ENCODE results near the gene CCDC102B.
"Not testable (repeated sequence)": the region's sequence is repeated elsewhere in the genome, so short reads cannot be mapped to it uniquely, and the experiment has no call there.

The CCDC102B gene

DNA sequence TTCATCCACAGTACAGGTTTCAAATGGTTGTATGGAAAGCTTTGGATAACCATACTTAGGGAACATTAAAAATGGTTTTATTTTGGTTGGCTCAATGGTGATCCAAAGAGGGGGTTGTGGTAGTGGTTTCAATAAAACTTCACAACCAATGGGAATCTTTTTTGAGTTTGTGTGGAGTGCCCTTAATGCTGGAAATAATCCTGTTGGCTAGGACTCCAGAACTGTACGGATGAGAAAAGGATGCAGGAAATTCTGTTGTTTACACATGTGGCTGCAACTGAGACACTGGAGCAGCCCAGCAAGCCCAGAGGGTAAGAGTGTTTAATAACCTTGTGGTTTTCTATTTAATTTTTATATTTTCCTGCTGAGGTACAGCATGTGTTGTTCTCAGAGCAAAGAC, at the start of gene CCDC102B:
CCDC102B (plus strand) TSS at position 210 of the 400 bp plus-strand sequence. CDS start 38,684 bp downstream, outside the sequence.
- TF ChIP-seq POLR2A (IDR thresholded peaks at IDR 0.05; ENCODE audit: low read depth, low read length): no peak
- FAIRE-seq: no peak
- no peak for DNase-seq (ENCODE audit: insufficient read length, low spot score)

DNA sequence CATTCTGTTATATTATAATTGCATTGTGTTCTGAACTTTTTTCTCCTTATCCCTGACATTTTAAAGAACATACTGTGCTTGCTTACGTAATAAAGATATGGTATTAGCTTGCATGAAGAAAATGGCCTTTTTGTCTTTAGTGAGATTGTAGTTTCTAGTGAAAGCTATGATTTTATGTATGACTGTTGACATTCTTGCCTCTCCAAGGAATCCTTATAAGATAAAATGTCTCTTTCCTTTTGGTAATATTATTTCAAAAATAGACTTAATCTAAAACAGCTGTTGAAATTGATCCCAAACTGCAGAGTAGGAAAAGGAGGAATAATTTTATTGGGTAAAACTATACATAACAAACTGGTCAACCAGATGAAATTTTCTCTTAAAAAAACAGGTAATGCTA, 40.8 kb upstream of the CCDC102B start:
- no peak for FAIRE-seq
- no peak for TF ChIP-seq POLR2A (IDR thresholded peaks at IDR 0.05; ENCODE audit: low read depth, low read length)
- DNase-seq (ENCODE audit: insufficient read length, low spot score): no peak

DNA sequence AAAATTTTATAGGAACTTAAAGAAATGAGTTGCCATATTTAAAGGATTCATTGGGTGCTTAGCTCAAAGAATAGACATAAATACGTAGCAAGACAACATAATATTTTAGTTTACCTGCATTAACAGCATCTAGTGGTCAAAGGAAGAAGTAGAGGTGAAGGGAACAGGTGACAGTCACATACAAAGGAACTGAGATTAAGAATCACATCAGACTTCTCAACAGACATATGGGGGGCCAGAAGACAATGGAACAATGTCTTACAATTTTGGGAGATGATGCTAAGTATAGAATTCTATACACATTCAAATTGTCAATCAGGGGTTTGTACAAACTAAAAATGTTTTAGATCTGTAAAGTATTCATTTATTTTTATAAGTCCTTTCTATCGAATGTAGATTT, 38.6 kb upstream of the CCDC102B start:
- no peak for FAIRE-seq
- no peak for TF ChIP-seq POLR2A (IDR thresholded peaks at IDR 0.05; ENCODE audit: low read depth, low read length)

DNA sequence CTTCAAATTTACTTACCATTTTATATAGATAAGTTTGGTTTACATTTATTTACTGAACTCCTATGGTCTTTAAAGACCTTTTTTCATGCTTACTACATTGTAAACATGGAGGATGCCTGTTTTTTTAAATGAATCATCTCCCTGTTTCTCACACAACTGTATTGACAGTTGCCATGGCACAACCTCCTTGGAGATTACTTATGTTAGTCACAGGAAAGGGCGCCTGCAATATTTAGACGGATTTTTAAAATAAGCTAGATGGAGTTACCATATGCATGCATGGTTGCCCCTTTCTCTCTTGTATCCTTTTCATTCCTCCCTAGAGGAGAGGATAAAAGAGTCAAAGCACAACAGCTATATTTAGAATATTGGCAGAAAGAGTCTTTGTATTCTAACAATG, 34.8 kb upstream of the CCDC102B start:
- no peak for TF ChIP-seq POLR2A (IDR thresholded peaks at IDR 0.05; ENCODE audit: low read depth, low read length)
- FAIRE-seq (no peak), DNase-seq (ENCODE audit: insufficient read length, low spot score) (no peak)

More for the DNA sequence above, 38.6 kb upstream of the CCDC102B start:
- no peak for DNase-seq (ENCODE audit: insufficient read length, low spot score)

DNA sequence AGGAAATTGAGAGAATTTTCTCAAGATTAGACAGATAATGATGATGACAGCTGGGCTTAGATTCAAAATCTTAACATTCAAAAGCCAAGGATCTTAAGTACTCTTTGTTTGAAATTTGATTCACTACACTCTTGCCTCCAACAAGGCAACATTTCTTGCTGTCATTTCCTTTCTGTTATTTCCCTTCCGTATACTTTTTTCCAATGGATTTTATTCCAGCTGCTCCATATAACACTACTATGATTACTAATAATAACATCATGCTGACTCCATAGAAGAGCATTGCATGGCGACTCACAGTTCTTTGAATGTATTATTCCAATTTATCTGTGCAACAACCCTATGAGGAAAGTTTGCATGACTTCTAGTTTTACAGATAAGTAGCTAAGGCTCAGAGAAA, 33.9 kb upstream of the CCDC102B start:
- DNase-seq (ENCODE audit: insufficient read length, low spot score) (no peak), FAIRE-seq (no peak)
- TF ChIP-seq POLR2A (IDR thresholded peaks at IDR 0.05; ENCODE audit: low read depth, low read length): no peak

DNA sequence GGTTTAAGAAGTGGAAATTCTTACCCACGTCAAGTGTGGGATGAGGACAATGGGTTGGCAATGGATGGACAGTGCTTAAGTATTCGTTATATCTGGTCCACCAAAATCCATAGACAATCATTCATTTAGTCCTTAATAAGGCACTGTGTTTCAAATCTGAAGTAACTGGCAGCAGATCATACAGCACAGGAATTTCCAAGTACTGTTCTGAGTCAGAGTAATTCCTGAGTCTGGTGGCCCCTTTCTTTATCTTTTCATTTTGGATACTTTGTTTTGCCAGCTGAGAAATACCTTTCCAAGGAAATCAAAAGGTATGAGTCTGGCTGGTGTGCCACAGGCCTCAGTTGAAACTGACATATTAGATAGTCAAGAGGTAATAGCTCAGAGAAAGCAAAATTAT, 31.4 kb upstream of the CCDC102B start:
- DNase-seq (ENCODE audit: insufficient read length, low spot score) (no peak), FAIRE-seq (no peak)
- TF ChIP-seq POLR2A (IDR thresholded peaks at IDR 0.05; ENCODE audit: low read depth, low read length): no peak

DNA sequence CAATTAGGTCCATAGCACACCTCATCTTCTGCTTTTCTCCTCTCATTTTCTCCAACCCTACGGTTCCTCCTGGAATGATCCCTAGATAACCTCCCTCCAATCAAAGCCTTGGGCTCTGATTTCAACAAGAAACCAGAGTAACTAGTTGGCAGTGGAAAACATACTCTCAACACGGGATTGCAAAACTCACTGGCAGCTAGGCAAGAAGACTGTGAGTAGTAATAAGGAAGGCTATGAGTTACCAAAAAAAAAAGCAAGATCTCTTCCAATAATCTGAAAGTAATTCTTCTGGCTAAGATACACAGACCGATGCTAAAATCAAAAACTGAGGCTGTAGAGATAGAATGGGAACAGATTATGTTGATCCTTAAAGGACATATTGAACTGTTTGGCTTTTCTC, 28.4 kb upstream of the CCDC102B start:
- DNase-seq (ENCODE audit: insufficient read length, low spot score) (no peak), FAIRE-seq (no peak)
- no peak for TF ChIP-seq POLR2A (IDR thresholded peaks at IDR 0.05; ENCODE audit: low read depth, low read length)

DNA sequence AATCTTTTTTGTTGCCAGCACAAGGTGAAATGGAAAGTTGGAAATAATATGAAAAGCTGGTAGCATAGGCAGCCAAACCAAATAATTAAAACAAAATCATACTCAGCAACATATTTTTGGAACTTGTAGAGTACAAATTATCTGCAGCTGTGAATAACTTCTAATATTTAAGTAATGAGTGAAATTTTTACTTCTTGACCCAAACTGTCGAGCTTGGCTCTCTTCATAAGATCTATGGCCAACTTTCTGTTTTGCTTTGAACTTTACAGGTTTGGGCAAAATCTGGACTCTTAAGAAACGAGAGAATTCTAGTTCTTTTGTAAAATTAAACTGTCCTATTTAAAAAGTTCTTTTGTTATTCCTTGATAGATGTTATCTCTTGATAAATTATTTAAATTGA, 25.6 kb upstream of the CCDC102B start:
- DNase-seq (ENCODE audit: insufficient read length, low spot score) (no peak), FAIRE-seq (no peak)
- no peak for TF ChIP-seq POLR2A (IDR thresholded peaks at IDR 0.05; ENCODE audit: low read depth, low read length)

DNA sequence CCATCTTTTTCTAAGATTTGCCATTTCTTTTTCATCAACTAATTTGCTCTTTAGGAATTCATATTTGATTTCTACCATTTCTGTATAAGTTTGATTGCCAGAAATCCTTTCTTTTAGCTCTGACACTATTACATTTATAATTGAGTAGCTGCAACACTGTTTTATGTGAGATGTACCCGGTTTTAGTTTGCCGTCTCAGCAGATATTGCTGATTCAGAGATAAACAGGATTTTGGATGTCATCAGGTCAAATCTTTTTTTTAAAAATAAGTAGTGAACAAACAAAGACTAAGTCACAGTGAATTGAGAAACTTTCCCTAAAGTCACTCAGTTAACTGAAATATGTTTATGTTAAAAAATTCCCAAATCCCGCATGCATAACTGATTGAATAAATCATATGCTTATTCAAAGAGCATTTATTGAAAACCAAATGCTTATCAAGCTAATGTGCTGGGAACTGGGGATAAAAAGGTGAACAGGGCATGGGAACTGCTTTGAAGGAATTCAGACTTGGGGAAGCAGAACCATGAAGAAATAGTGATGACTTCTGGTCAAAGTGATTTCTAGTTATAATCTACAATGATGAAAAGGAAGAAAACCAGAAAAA, 19.5 kb upstream of the CCDC102B start:
- no peak for DNase-seq (ENCODE audit: insufficient read length, low spot score)
- TF ChIP-seq POLR2A (IDR thresholded peaks at IDR 0.05; ENCODE audit: low read depth, low read length): no peak
- no peak for FAIRE-seq

DNA sequence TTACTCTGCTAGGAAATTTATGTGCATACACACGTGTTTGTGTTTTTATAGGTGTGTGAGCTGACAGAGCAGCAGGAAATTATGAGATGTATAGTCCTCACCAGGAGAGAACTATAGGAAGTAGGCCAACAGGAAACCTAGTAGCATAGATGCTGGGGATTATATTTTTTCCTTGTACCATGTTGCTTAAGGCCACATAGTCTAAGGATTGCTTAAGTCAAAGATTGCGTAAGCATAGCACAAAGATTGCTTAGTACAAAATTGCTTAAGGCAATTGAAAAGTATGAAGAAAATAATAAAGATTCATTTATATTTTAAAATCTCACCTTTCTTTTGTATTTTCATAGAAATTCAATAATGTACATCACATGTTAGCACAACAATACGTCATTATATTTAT, 18.7 kb upstream of the CCDC102B start:
- FAIRE-seq: no peak
- no peak for DNase-seq (ENCODE audit: insufficient read length, low spot score)
- no peak for TF ChIP-seq POLR2A (IDR thresholded peaks at IDR 0.05; ENCODE audit: low read depth, low read length)

DNA sequence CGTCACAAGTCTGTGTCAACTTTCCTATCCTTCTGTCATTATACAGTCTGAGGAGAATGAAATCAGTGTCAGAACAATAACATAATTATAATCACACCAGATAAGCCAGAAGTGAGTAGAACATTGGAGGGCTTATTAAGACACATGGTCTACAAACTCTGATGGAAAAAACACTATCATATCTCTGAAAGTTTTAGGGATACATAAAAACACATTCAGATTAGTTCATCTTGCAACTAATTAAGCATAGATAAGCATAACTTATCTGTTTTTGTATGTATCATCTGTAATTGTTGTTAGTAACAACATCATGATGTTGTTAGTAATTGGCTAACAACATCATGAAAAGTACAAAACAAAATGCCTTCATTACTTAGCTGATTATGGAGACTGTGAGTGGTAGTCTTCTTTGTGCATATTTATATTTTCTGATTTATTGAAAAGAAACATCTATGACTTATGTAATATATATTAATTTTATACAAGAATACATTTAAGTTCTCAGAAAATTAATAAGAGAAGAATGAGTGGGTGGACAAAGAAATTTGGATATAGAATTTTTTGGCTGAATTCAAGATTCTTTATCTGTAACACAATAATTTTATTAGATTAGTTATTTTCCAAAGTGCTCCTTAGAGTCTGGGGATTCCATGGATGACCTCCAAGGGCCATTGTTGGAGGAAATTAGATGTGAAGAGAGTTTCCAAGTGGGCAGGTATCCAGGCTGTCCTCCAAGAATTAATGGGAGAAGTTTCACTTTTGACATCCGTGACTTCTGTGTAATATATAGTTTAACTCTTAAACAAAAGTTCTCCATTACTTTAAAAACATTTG, 16.9 kb upstream of the CCDC102B start:
- DNase-seq (ENCODE audit: insufficient read length, low spot score) (no peak), FAIRE-seq (no peak)
- no peak for TF ChIP-seq POLR2A (IDR thresholded peaks at IDR 0.05; ENCODE audit: low read depth, low read length)

DNA sequence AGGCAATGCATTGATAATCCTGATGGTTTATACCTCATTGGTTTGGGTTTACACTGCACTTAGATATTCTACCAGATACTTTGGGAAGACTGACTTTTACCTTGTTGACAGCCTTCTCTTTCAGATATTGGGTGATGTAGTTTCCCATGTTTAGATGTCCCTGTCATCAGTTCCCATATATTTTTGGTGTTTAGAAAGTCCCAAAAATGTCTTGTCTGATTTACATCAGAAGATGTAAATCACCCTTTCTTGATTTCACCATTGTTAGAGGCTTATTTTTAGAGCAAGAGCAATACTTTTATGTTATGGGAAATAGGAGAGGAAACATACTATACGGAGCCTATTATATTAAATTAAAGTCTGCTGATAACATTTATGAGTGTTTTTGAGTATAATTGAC, 14.4 kb upstream of the CCDC102B start:
- FAIRE-seq (no peak), DNase-seq (ENCODE audit: insufficient read length, low spot score) (no peak)
- no peak for TF ChIP-seq POLR2A (IDR thresholded peaks at IDR 0.05; ENCODE audit: low read depth, low read length)

DNA sequence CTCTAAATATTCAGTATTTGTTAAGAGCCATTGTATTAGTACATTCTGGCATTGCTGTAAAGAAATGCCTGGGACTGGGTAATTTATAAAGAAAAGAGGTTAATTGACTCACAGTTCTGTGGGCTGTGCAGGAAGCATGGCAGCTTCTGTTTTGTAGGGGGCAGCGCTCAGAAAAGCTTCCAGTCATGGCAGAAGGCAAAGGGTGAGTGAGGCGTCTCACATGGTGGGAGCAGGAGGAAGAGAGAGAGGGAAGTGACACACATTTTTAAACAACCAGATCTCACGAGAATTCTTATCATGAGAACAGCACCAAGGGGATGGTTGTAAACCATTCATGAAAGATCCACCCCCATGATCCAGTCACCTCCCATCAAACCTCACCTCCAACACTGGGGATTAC, 13.8 kb upstream of the CCDC102B start:
- FAIRE-seq: no peak
- DNase-seq (ENCODE audit: insufficient read length, low spot score): no peak
- TF ChIP-seq POLR2A (IDR thresholded peaks at IDR 0.05; ENCODE audit: low read depth, low read length): no peak

DNA sequence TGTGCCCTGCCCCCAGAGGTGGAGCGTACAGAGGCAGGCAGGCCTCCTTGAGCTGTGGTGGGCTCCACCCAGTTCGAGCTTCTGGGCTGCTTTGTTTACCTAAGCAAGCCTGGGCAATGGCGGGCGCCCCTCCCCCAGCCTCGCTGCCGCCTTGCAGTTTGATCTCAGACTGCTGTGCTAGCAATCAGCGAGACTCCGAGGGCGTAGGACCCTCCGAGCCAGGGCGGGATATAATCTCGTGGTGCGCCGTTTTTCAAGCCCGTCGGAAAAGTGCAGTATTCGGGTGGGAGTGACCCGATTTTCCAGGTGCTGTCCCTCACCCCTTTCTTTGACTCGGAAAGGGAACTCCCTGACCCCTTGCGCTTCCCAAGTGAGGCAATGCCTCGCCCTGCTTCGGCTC, 7.6 kb upstream of the CCDC102B start:
- DNase-seq (ENCODE audit: insufficient read length, low spot score): not testable (repeated sequence)

DNA sequence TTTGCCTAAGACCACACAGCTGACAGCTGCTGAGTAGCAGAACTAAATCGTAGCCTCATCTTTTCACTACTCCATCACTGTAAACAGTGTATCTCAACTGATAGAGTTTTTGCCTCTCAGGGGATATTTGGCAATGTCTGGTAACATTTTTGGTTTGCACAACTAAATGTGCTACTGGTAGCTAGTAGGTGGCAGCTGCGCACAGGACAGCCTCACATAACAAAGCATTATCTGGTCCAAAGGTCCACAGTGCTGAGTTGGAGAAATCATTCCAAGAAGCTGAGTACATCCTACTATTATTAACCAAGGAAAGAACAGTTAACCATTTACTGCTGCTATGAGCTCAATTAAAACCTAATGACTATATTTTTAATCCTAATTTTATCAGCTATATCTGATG, 6.1 kb upstream of the CCDC102B start:
- FAIRE-seq (no peak), DNase-seq (ENCODE audit: insufficient read length, low spot score) (no peak)

More for the DNA sequence above, 7.6 kb upstream of the CCDC102B start:
- not testable (repeated sequence) for FAIRE-seq

More for the DNA sequence above, 6.1 kb upstream of the CCDC102B start:
- no peak for TF ChIP-seq POLR2A (IDR thresholded peaks at IDR 0.05; ENCODE audit: low read depth, low read length)

Measured in H54 (cell line).